Measurements from ENCODE around the gene SSR4.

DNA sequence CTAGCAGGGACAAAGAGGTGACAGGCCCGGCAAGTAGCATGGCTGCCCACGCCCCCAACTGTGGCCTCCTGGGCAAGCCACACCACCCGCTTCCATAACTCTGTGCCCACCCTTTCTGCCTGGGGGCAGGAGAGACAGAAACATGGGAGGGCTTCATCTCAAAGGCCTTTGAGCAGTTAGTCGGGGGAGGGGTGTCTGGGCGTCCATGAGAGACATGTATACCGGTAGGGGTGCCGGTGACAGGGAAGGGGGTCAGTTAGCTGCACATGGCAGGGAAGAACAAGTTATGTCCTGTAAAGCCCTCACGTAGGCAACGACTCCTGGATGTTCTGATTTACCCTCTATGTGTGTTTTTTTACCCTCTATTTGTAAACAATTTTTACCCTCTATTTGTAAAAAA is 26.6 kb downstream of the SSR4 start:
- TF ChIP-seq CTCF (IDR thresholded peaks at IDR 0.05; ENCODE audit: poor library complexity) (no peak), EZH2 (IDR thresholded peaks at IDR 0.05; ENCODE audit: borderline replicate concordance) (no peak)

Measured in hepatocyte (in vitro differentiated cells).